WERI-Rb-1 (cell line): Measurements from ENCODE around the gene ANTXR2.
A peak's percentile ranks its signal among the peaks of the same experiment; 100 is the strongest.

ENCODE experiments used
- DNase-seq: peaks from one replicate; pipeline ENCODE4 v3.0.0-alpha.2; 2020
- H3K27ac ChIP-seq: fragments of 250-450 bp; sonication (Bioruptor Pico); 2 replicates; pipeline ENCODE4 v1.5.1; 2020; ENCODE audit warnings: mild to moderate bottlenecking, moderate library complexity
- H3K27me3 ChIP-seq: fragments of 250-450 bp; sonication (Bioruptor Pico); 2 replicates; pipeline ENCODE4 v1.5.1; 2021; ENCODE audit warnings: mild to moderate bottlenecking, low read depth, moderate library complexity; ENCODE audit not compliant: insufficient read depth, severe bottlenecking
- H3K36me3 ChIP-seq: fragments of 250-450 bp; sonication (Bioruptor Pico); 2 replicates; pipeline ENCODE4 v1.5.1; 2020; ENCODE audit warnings: mild to moderate bottlenecking, moderate library complexity
- H3K4me3 ChIP-seq: 2 replicates; pipeline ENCODE4 v1.5.1; 2011; ENCODE audit warnings: low read depth, mild to moderate bottlenecking, control low read depth, low read length
- H3K9me3 ChIP-seq: fragments of 250-450 bp; sonication (Bioruptor Pico); 2 replicates; pipeline ENCODE4 v1.5.1; 2021; ENCODE audit warnings: mild to moderate bottlenecking, moderate library complexity; ENCODE audit not compliant: severe bottlenecking
- TF ChIP-seq, protein P1 (sequence below): IDR thresholded peaks from 2 replicates; pipeline ENCODE4 v1.5.1; 2011; ENCODE audit warnings: low read depth, mild to moderate bottlenecking, control low read depth, inconsistent platforms, low read length

Gene ANTXR2

DNA sequence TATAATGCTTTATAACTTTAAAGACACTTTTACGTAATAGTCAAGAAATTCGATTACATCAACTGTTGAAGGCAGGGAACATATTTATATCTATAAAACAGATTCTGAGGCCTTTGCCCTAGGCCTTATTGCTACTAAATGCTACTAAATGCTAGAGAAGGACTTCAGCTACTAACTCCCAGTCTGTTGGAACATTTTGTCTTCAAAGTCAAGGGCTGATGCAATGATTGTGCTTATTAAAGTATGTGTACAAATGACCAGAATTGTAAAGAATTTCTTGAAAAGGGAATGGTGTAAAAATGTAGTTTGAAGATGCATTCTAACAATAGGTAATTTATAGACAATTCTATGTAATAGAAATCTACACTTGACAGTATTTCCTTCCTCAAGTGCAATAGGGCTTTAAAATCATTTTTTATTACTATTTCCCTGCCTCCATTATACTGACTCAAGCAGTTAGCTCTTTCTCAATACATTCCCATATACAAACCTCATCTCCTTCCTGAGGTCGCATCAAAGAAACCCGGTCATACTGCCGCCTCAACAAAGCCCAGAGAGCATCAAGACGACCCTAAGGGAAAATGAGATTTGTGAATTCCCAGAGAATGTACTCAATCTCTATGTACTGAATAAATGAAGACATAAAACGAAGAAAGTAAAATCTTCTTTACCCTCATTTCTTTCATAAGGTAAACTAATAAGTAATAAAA, 95.7 kb downstream of the ANTXR2 start:
- TF ChIP-seq, protein P1, sequence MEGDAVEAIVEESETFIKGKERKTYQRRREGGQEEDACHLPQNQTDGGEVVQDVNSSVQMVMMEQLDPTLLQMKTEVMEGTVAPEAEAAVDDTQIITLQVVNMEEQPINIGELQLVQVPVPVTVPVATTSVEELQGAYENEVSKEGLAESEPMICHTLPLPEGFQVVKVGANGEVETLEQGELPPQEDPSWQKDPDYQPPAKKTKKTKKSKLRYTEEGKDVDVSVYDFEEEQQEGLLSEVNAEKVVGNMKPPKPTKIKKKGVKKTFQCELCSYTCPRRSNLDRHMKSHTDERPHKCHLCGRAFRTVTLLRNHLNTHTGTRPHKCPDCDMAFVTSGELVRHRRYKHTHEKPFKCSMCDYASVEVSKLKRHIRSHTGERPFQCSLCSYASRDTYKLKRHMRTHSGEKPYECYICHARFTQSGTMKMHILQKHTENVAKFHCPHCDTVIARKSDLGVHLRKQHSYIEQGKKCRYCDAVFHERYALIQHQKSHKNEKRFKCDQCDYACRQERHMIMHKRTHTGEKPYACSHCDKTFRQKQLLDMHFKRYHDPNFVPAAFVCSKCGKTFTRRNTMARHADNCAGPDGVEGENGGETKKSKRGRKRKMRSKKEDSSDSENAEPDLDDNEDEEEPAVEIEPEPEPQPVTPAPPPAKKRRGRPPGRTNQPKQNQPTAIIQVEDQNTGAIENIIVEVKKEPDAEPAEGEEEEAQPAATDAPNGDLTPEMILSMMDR, result no peak
- H3K27me3 ChIP-seq, result no peaks in the 10 kb centered on the region
- no peak for DNase-seq
- no peak overlapping the region for H3K27ac ChIP-seq
- peaks cover 16% of the 10 kb centered on the region for H3K36me3 ChIP-seq
- H3K9me3 ChIP-seq, result no peaks in the 10 kb centered on the region
- H3K4me3 ChIP-seq, result no peak overlapping the region

DNA sequence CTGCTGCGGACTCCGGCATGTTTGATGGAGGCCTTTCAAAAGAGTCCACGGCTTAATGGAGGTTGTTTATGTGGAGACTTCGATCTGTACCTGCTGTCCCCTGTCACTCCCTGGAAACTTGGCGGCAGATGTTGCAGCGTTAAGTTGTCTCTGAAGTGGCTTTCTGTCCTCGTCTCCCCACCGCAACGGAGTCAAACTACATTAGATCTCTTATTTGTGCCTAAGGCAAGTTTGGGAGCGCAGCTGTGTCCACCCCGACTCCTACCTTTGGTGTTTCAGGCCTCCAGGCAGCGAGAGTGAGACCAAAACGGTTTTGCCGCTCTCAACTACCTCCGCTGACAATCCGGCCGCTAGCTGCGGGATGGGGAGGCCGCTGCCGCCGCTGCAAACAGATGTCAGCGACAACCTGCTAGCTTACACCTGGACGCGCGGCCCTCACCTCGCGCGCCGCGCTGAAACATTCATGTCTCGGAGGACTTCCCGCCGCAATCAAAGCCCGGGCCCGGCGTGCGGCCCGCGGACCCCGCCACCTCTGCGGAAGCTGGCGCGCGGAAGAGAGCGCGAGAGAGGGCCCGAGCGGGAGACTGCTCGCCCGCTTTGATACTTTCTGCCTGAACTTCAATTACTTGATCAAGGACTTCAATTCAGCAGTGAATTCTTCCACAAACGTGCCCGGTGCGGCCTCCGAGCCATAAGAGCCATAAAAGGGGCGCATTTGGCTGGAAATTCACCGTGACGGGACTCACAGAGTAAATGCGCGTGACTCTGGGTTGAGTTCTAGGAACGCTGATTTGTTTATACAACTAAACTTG, 108.4 kb downstream of the ANTXR2 start:
- H3K27me3 ChIP-seq, result no peaks in the 10 kb centered on the region
- TF ChIP-seq, protein P1, result no peak
- DNase-seq, result peak; percentile 25
- peaks cover 5% of the 10 kb centered on the region for H3K9me3 ChIP-seq
- H3K36me3 ChIP-seq, result no peaks in the 10 kb centered on the region
- H3K27ac ChIP-seq, result no peak overlapping the region
- no peak overlapping the region for H3K4me3 ChIP-seq

DNA sequence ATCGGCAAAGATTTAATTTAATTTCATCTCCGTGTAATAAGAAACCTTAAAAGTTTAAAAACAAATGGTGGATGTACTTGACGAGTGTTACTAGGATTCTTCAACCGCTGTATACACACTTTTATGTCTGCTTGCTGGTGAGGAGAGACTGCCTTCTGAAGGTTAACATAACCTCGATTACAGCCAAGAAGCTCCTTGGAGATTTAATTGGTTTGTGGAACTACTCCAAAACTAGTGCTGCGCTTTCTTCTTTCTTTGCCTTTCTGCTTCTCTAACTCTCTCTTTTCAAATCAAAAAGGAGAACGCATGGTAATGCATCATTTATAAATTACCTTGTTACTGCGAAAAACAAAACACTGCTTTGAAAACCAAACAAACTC, 109.0 kb downstream of the ANTXR2 start:
- no peaks in the 10 kb centered on the region for H3K27me3 ChIP-seq
- no peak for DNase-seq
- peaks cover 5% of the 10 kb centered on the region for H3K9me3 ChIP-seq
- TF ChIP-seq, protein P1, result no peak
- no peak overlapping the region for H3K27ac ChIP-seq
- H3K4me3 ChIP-seq, result no peak overlapping the region
- H3K36me3 ChIP-seq, result no peaks in the 10 kb centered on the region

DNA sequence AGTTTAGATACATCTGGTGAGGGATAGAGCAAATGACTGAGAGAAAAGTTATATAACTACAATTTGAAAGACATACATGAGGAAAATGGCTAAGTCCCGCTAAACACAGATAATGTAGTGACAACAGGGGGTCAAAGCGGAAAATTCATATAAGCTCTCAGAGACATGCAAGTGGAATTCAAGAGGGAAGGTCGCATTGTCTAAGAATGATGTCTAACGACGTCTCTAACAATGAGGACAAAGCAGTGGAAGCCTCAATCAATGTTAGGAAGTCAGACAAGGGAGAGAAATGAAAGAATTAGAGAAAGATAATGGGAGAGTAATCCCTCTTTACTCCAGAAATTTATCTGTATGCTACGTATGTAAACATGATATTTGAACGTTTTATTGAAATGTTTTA, 113.4 kb downstream of the ANTXR2 start:
- Histone ChIP-seq H3K9me3 (peaks cover 3% of the 10 kb centered on the region), H3K36me3 (no peaks in the 10 kb centered on the region), H3K4me3 (no peak overlapping the region), H3K27me3 (no peaks in the 10 kb centered on the region), H3K27ac (peak overlapping the region; percentile 41)
- no peak for DNase-seq
- TF ChIP-seq, protein P1, result no peak

DNA sequence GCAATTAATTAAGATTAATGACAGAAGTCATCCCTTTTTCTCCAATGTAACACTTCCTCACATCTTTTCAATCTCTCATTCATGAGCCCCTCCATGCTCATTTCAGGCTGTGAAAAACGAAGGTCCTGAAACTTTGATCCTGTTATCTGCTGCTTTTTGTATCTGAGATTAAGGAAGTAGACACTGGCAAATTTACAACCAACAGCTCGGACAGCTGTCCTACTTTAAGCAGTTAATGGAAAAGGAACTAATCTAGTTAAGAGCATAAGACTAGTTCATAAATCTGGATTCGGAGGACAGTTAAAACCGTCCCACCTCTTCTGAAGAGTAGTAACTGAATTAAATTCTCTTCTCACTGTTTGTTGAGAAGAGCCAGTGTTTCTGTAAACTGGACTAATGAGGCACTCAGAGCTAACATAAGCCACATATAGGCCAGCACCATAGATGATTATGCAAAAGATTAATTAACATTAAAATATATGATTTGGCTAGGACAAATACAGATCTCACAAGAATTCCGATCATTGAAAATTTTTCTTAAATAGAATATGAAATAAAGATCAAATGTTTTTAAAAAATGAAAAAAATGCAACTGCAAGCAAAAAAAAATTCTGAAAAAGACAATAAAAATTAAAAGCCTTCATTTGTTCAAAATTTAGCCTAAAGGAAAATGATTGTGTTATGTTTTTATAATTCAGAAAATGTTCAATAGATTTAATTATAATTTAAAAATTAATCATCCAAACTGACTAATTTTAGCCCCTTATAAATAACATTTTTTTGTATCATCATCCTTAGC, 114.4 kb downstream of the ANTXR2 start:
- no peaks in the 10 kb centered on the region for H3K36me3 ChIP-seq
- DNase-seq, result peak; percentile 72
- no peak overlapping the region for H3K4me3 ChIP-seq
- peak overlapping the region; percentile 6; the same call in 1 of the 2 replicates for H3K27ac ChIP-seq
- TF ChIP-seq, protein P1, result no peak
- H3K27me3 ChIP-seq, result no peaks in the 10 kb centered on the region
- no peaks in the 10 kb centered on the region for H3K9me3 ChIP-seq
